HCT116 (cell line): ENCODE data around the gene EGFL7.

Experiments used
- JUND ChIP-seq: IDR thresholded peaks from 2 replicates; pipeline ENCODE4 v1.6.1; 2012
- YY1 ChIP-seq: IDR thresholded peaks from 2 replicates; pipeline ENCODE4 v1.6.1; 2011; ENCODE audit warnings: low read length, low read depth, moderate library complexity, mild to moderate bottlenecking; ENCODE audit not compliant: insufficient replicate concordance; ENCODE audit errors: extremely low read depth

DNA sequence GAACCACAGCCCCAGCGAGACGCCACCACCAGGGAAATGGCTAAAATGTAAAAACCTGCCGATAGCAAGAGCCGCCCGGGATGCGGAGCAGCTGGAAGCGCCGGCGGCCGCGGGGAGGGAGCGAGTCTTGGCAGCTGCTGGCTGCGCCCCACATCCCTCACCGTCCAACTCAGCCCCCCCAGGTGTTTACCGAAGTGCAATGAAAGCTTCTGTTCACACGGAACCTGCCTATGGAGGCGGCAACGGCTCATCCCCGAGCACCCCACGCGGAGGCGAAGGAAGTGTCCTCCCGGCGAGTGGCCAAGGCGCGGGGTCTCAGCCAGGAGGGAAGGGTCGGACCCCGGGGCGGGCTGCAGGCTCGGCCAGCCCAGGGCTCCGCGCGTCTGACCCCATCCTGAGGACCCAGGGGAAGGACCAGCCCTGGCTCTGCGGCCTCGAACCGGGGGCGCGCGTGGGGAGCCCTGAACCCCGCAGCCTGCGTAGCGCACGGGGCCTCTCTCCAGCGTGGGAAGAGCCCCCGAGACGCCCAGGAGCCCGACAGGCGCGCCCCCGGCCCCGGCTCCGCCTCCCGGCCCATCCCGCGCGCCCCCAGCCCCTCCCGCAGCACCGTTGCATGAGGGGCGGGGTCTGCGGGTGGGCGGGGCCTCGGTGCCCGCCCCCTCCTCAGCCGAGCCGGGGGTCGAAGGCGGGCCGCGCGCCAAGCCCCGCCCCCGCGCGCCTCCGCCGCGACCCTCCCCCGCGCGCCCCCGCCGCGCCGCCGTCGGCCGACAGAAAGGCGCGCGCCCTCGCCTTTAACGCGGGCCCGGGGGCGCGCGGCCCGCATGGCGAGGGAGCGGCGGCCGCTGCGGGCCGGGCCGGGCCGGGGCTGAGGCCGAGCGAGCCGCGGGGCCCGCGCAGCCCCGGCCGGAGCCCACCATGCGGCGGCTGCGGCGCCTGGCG lies 49.3 kb downstream of the EGFL7 start, which contains the start of gene DIPK1B:
- TF ChIP-seq JUND (no peak), YY1 (no peak)
